SK-N-SH (cell line): ENCODE data around the gene HERC3. TPM values are rescaled to one million over a fixed set of nuclear protein-coding genes. Genes with fewer than 3 reads are reported as not detected.

Source experiments
- CTCF ChIA-PET: fragments of 300-600, 350-600 bp; formaldehyde crosslinking; extraction: SDS; loops from one replicate; lab custom pipeline; 2021; lab: Yijun Ruan, JAX
- POLR2A ChIA-PET: fragments of 350-600 bp; sonication (Branson Sonifier 250); formaldehyde crosslinking; extraction: SDS; loops from one replicate; lab custom pipeline; 2020; ENCODE audit warnings: antibody characterized with exemption, inconsistent platforms; lab: Yijun Ruan, JAX
- DNase-seq: peaks from one replicate; pipeline ENCODE4 v3.0.0; 2012
- H2AFZ ChIP-seq: fragments of 200-600 bp; sonication (generic); 2 replicates; pipeline ENCODE4 v1.8.1; 2016; ENCODE audit warnings: antibody characterized with exemption, mild to moderate bottlenecking, low read depth
- H3F3A ChIP-seq: fragments of 200-600 bp; sonication (generic); replicated peaks from 2 replicates; pipeline ENCODE3; 2016; ENCODE audit warnings: antibody characterized with exemption, mild to moderate bottlenecking; ENCODE audit not compliant: insufficient read depth
- H3K27ac ChIP-seq, 2 experiments: fragments of 200-500 bp in 1 of 2; fragments of 200-600 bp in 1 of 2; sonication (Bioruptor generic) in 1 of 2; sonication (generic), shearing (Covaris generic) in 1 of 2; 2 replicates each; pipeline versions ENCODE4 v1.5.1 to v1.6.1; 2014 to 2016; ENCODE audit warnings: low read depth in 2 of 2, inconsistent platforms in 1 of 2, low read length in 1 of 2, mild to moderate bottlenecking in 1 of 2, mixed read lengths in 1 of 2
- H3K27me3 ChIP-seq: fragments of 200-600 bp; sonication (generic), shearing (Covaris generic); 2 replicates; pipeline ENCODE4 v1.6.1; 2016; ENCODE audit warnings: mixed run types; ENCODE audit not compliant: insufficient read depth
- H3K36me3 ChIP-seq, 2 experiments: fragments of 200-500 bp in 1 of 2; fragments of 200-600 bp in 1 of 2; sonication (Bioruptor generic) in 1 of 2; sonication (generic) in 1 of 2; replicated peaks in 1 of 2; 2 replicates each; pipeline versions ENCODE3 to v1.5.1; 2014 to 2016; ENCODE audit warnings: low read length in 1 of 2, mild to moderate bottlenecking in 1 of 2; ENCODE audit not compliant: insufficient read depth in 2 of 2, control insufficient read depth in 1 of 2
- H3K4me1 ChIP-seq, 2 experiments: fragments of 200-500 bp in 1 of 2; fragments of 200-600 bp in 1 of 2; sonication (Bioruptor generic) in 1 of 2; sonication (generic), shearing (Covaris generic) in 1 of 2; 2 replicates each; pipeline versions ENCODE4 v1.5.1 to v1.6.1; 2014 to 2016; ENCODE audit warnings: low read depth in 1 of 2, low read length in 1 of 2, mixed run types in 1 of 2; ENCODE audit not compliant: insufficient read depth in 2 of 2, control insufficient read depth in 1 of 2
- H3K4me2 ChIP-seq: fragments of 200-600 bp; sonication (generic), shearing (Covaris generic); 2 replicates; pipeline ENCODE4 v1.6.1; 2017; ENCODE audit warnings: mixed run types
- H3K4me3 ChIP-seq, 2 experiments: fragments of 200-500 bp in 1 of 2; fragments of 200-600 bp in 1 of 2; sonication (Bioruptor generic) in 1 of 2; sonication (generic), shearing (Covaris generic) in 1 of 2; 2 replicates each; pipeline versions ENCODE4 v1.5.1 to v1.8.1; 2014 to 2016; ENCODE audit warnings: low read depth in 2 of 2, inconsistent platforms in 1 of 2, low read length in 1 of 2, mild to moderate bottlenecking in 1 of 2, mixed read lengths in 1 of 2, moderate library complexity in 1 of 2
- H3K79me2 ChIP-seq: fragments of 200-600 bp; sonication (generic); 2 replicates; pipeline ENCODE4 v1.8.1; 2017; ENCODE audit warnings: mild to moderate bottlenecking; ENCODE audit not compliant: insufficient read depth
- H3K9ac ChIP-seq: fragments of 200-600 bp; sonication (generic); 2 replicates; pipeline ENCODE4 v1.6.1; 2017; ENCODE audit warnings: mixed run types
- H3K9me2 ChIP-seq: fragments of 200-600 bp; sonication (generic); 2 replicates; pipeline ENCODE4 v1.6.1; 2017; ENCODE audit warnings: mixed run types
- H3K9me3 ChIP-seq: fragments of 200-600 bp; sonication (generic); 2 replicates; pipeline ENCODE4 v1.6.1; 2017; ENCODE audit warnings: mixed run types, mild to moderate bottlenecking, moderate library complexity
- H4K20me1 ChIP-seq: fragments of 200-600 bp; sonication (generic); 2 replicates; pipeline ENCODE4 v1.6.1; 2017; ENCODE audit warnings: mild to moderate bottlenecking, mixed run types; ENCODE audit not compliant: insufficient read depth
- CHD2 ChIP-seq: fragments of 150-350 bp; IDR thresholded peaks from 2 replicates; pipeline ENCODE4 v1.6.1; 2018; ENCODE audit warnings: low read length; ENCODE audit not compliant: partially characterized antibody
- CTCF ChIP-seq: fragments of 200-600 bp; sonication (generic); IDR thresholded peaks from 2 replicates; pipeline ENCODE4 v1.6.1; 2017; ENCODE audit warnings: antibody characterized with exemption, mild to moderate bottlenecking, moderate library complexity
- EP300 ChIP-seq, 2 experiments: IDR thresholded peaks; 2 replicates each; pipeline versions ENCODE4 v1.4.0 to v1.6.1; 2012; ENCODE audit warnings: borderline replicate concordance in 1 of 2, low read depth in 1 of 2, low read length in 1 of 2
- FOSL2 ChIP-seq: IDR thresholded peaks from 2 replicates; pipeline ENCODE4 v1.4.0; 2012; ENCODE audit warnings: low read depth, mild to moderate bottlenecking, moderate library complexity, borderline replicate concordance
- IRF3 ChIP-seq: fragments of 150-350 bp; IDR thresholded peaks from 2 replicates; pipeline ENCODE4 v1.6.1; 2016; ENCODE audit warnings: mild to moderate bottlenecking, low read depth, low read length
- JUND ChIP-seq: IDR thresholded peaks from 2 replicates; pipeline ENCODE4 v1.4.0; 2012
- MAX ChIP-seq: IDR thresholded peaks from 2 replicates; pipeline ENCODE4 v1.4.0; 2012; ENCODE audit warnings: low read depth
- NRF1 ChIP-seq: IDR thresholded peaks from 2 replicates; pipeline ENCODE4 v1.6.1; 2012; ENCODE audit warnings: low read depth, mild to moderate bottlenecking, low read length
- PBX3 ChIP-seq: IDR thresholded peaks from 2 replicates; pipeline ENCODE4; 2012
- POLR2AphosphoS5 ChIP-seq: IDR thresholded peaks from 2 replicates; pipeline ENCODE4 v1.6.1; 2012; ENCODE audit warnings: low read depth, low read length
- TCF12 ChIP-seq: IDR thresholded peaks from 2 replicates; pipeline ENCODE4 v1.4.0; 2012
- USF1 ChIP-seq: IDR thresholded peaks from 2 replicates; pipeline ENCODE4 v1.4.0; 2012; ENCODE audit warnings: low read depth, borderline replicate concordance
- WGBS: methylation state at CpG from one replicate; pipeline ENCODE4 v1.1.6; 2017; ENCODE audit warnings: low lambda C conversion rate; 5-methylcytosine and 5-hydroxymethylcytosine counted together
- polyA plus RNA-seq, 3 experiments: library from polyadenylated mRNA; depleted of rRNA; stranded (reverse); fragments of >200 nt; gene quantifications; 2 replicates each; pipeline ENCODE4 v1.2.3, GENCODE V29; 2012

HERC3 gene
- polyA plus RNA-seq, 1 of the 3 experiments (the other 2 are of a cell fraction) = 4.6 TPM

GRCh38 chr4:88673886-88674285 is 81.6 kb downstream of the HERC3 start:
- Histone ChIP-seq H3K4me1 (no peaks in the 10 kb centered on the region; a peak in 2 of 4 replicates), H3K36me3 (peaks cover 0 to 27% of the 10 kb centered on the region in 2 experiments), H3K9me2 (no peaks in the 10 kb centered on the region), H3K27ac (peak overlapping the region in 1 of 2 experiments; percentile 41; a peak in 1 of 4 replicates), H3K4me3 (no peak overlapping the region), H3K27me3 (no peaks in the 10 kb centered on the region), H2AFZ (no peak overlapping the region), H4K20me1 (no peaks in the 10 kb centered on the region), H3K9me3 (no peaks in the 10 kb centered on the region), H3F3A (peaks cover 5% of the 10 kb centered on the region), H3K4me2 (no peak overlapping the region), H3K9ac (no peak overlapping the region), H3K79me2 (no peaks in the 10 kb centered on the region)
- no peak for DNase-seq
- CTCF ChIA-PET = interaction anchor here (0.8 to 2.1 kb wide), 10 partner anchors 7 to 350 kb away, joined by 3 to 16 read pairs (median 6); no protein-coding TSS in a partner anchor
- 100% methylated on average over 2 of the region's 2 CpGs for WGBS
- TF ChIP-seq EP300 (IDR thresholded peaks at IDR 0.05; ENCODE audit: borderline replicate concordance in 1 of 2, low read depth in 1 of 2, low read length in 1 of 2) = no peak
- no peak for TF ChIP-seq FOSL2
- TF ChIP-seq CHD2 = no peak
- no peak for TF ChIP-seq POLR2AphosphoS5
- POLR2A ChIA-PET = no interaction called here

GRCh38 chr4:88674565-88674964 is 82.3 kb downstream of the HERC3 start:
- TF ChIP-seq TCF12 = peak; percentile 43
- TF ChIP-seq IRF3 = no peak
- TF ChIP-seq USF1 = no peak
- no peak for TF ChIP-seq CTCF
- no peak for TF ChIP-seq MAX
- peak; percentile 5 for TF ChIP-seq JUND
- 0 out of 2 replicates have a peak, but pooled peaks have one; percentile 25 for TF ChIP-seq PBX3
- TF ChIP-seq NRF1 = no peak
- peak; percentile 28; the same call in 1 of the 2 replicates for TF ChIP-seq FOSL2
- TF ChIP-seq EP300 (IDR thresholded peaks at IDR 0.05; ENCODE audit: borderline replicate concordance in 1 of 2, low read depth in 1 of 2, low read length in 1 of 2) = peak in 1 of 2 experiments; percentile 14; a peak in 1 of 4 replicates
- TF ChIP-seq, all 33 proteins: peak for 5
- Histone ChIP-seq H3K36me3 (peaks cover 0 to 27% of the 10 kb centered on the region in 2 experiments), H3K27me3 (no peaks in the 10 kb centered on the region), H3K4me2 (no peak overlapping the region), H3K4me3 (no peak overlapping the region), H3K9me2 (no peaks in the 10 kb centered on the region), H3K9ac (no peak overlapping the region), H3K79me2 (no peaks in the 10 kb centered on the region), H3K9me3 (no peaks in the 10 kb centered on the region), H4K20me1 (no peaks in the 10 kb centered on the region), H3K4me1 (no peaks in the 10 kb centered on the region; a peak in 2 of 4 replicates), H2AFZ (no peak overlapping the region), H3K27ac (peak overlapping the region in 1 of 2 experiments; percentile 41; a peak in 2 of 4 replicates), H3F3A (peaks cover 5% of the 10 kb centered on the region)
- ChIA-PET CTCF (interaction anchor here (1.6 to 2.1 kb wide), 2 partner anchors 11 to 147 kb away, joined by 4 to 16 read pairs; no protein-coding TSS in a partner anchor), POLR2A (no interaction called here)
- no peak for DNase-seq
